DOHH2 (cell line): ENCODE results near the gene TMPRSS4.

Experiments used
- H3F3A ChIP-seq: fragments of 200-600 bp; sonication (generic), shearing (Covaris generic); 2 replicates; pipeline ENCODE4 v1.6.0; 2016; ENCODE audit warnings: antibody characterized with exemption, mild to moderate bottlenecking; ENCODE audit not compliant: control insufficient read depth, insufficient read depth
- H3K27ac ChIP-seq: fragments of 200-600 bp; sonication (generic); 2 replicates; pipeline ENCODE4 v1.5.1; 2014; ENCODE audit warnings: low read depth, mild to moderate bottlenecking, low read length, moderate library complexity
- H3K27me3 ChIP-seq: fragments of 200-600 bp; sonication (generic); 2 replicates; pipeline ENCODE4 v1.6.1; 2014; ENCODE audit warnings: mild to moderate bottlenecking, low read length, mixed read lengths; ENCODE audit not compliant: control insufficient read depth
- H3K36me3 ChIP-seq: fragments of 200-600 bp; sonication (generic); 2 replicates; pipeline ENCODE4 v1.6.1; 2014; ENCODE audit warnings: mild to moderate bottlenecking, low read length, moderate library complexity, mixed read lengths; ENCODE audit not compliant: control insufficient read depth
- H3K4me1 ChIP-seq: fragments of 200-600 bp; sonication (generic); 2 replicates; pipeline ENCODE4 v1.6.1; 2014; ENCODE audit warnings: mild to moderate bottlenecking, low read length, mixed read lengths; ENCODE audit not compliant: control insufficient read depth
- H3K4me2 ChIP-seq: fragments of 200-600 bp; sonication (generic); 2 replicates; pipeline ENCODE4 v1.6.0; 2014; ENCODE audit warnings: mild to moderate bottlenecking, low read length, moderate library complexity
- H3K4me3 ChIP-seq: fragments of 200-600 bp; sonication (generic); 2 replicates; pipeline ENCODE4 v1.5.1; 2014; ENCODE audit warnings: mild to moderate bottlenecking, low read length, mixed read lengths
- H3K79me2 ChIP-seq: fragments of 200-600 bp; sonication (generic); 2 replicates; pipeline ENCODE4 v1.6.1; 2014; ENCODE audit warnings: mild to moderate bottlenecking, low read length, mixed read lengths; ENCODE audit not compliant: control insufficient read depth
- H3K9me2 ChIP-seq: fragments of 200-600 bp; sonication (generic); replicated peaks from 2 replicates; pipeline ENCODE4 v1.6.1; 2014; ENCODE audit warnings: mild to moderate bottlenecking, low read length, mixed read lengths; ENCODE audit not compliant: control insufficient read depth
- H3K9me3 ChIP-seq: fragments of 200-600 bp; sonication (generic); 2 replicates; pipeline ENCODE4 v1.6.1; 2014; ENCODE audit warnings: antibody characterized with exemption, low read length, mixed read lengths; ENCODE audit not compliant: control insufficient read depth, insufficient read depth
- H4K20me1 ChIP-seq: fragments of 200-600 bp; sonication (generic); 2 replicates; pipeline ENCODE4 v1.6.0; 2014; ENCODE audit warnings: low read depth, mild to moderate bottlenecking, antibody characterized with exemption, low read length, moderate library complexity; ENCODE audit not compliant: control insufficient read depth, insufficient read depth
- EZH2phosphoT487 ChIP-seq: fragments of 200-600 bp; sonication (generic); IDR thresholded peaks from 2 replicates; pipeline ENCODE4 v1.6.1; 2017; ENCODE audit warnings: borderline replicate concordance, mild to moderate bottlenecking, antibody characterized with exemption, low read length, moderate library complexity, mixed read lengths
- TF ChIP-seq, protein P1 (sequence below): fragments of 200-600 bp; sonication (generic); IDR thresholded peaks from one replicate; pipeline ENCODE4 v1.5.1; 2014; ENCODE audit warnings: antibody characterized with exemption, mild to moderate bottlenecking, low read depth, low read length; ENCODE audit not compliant: poor library complexity, severe bottlenecking

Gene TMPRSS4

DNA sequence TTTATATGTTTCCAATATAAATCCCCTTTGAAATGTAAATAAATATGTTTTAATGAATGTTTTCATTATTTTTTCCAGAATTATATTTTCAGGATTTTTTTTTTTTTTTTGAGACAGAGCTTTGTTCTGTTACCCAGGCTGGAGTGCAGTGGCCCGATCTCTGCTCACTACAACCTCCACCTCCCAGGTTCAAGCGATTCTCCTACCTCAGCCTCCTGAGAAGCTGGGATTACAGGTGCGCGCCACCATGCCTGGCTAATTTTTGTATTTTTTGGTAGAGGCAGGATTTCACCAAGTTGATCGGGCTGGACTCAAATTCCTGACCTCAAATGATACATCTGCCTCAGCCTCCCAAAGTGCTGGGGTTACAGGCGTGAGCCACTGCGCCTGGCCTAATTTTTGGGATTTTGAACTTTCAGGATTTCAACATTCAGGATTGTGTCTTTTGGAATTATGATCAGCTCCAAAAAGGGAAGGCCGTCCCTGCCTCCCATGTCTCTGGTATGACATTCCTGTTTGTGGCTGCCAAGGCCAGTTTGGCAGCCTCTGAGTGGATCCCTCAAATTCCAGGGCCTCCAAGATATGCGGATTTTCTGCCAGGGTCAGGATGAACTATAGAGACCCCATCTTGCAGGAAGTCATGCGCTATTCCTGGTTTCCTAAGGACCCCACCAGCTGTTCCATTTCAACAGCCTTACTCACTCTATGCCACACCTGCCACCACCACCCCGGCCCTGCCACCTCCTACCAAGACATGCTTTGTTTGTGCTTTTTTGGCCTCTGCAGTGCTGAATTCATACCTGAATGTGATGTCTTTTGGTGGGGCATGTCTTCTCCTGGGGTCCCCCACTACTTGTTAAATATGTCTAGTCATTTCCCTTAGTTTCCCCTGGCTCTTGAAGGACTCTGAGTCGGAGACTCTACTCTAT lies 21.9 kb upstream of the TMPRSS4 start:
- Histone ChIP-seq H3K79me2 (no peaks in the 10 kb centered on the region), H3K9me3 (no peaks in the 10 kb centered on the region), H3K36me3 (no peaks in the 10 kb centered on the region), H3K27ac (no peak overlapping the region), H3K4me1 (peaks cover 21% of the 10 kb centered on the region), H3F3A (no peaks in the 10 kb centered on the region), H3K9me2 (no peaks in the 10 kb centered on the region), H3K4me2 (no peak overlapping the region), H3K4me3 (no peak overlapping the region), H4K20me1 (no peaks in the 10 kb centered on the region), H3K27me3 (peaks cover 8% of the 10 kb centered on the region; the same call in 1 of the 2 replicates)
- TF ChIP-seq EZH2phosphoT487: no peak
- TF ChIP-seq, protein P1, sequence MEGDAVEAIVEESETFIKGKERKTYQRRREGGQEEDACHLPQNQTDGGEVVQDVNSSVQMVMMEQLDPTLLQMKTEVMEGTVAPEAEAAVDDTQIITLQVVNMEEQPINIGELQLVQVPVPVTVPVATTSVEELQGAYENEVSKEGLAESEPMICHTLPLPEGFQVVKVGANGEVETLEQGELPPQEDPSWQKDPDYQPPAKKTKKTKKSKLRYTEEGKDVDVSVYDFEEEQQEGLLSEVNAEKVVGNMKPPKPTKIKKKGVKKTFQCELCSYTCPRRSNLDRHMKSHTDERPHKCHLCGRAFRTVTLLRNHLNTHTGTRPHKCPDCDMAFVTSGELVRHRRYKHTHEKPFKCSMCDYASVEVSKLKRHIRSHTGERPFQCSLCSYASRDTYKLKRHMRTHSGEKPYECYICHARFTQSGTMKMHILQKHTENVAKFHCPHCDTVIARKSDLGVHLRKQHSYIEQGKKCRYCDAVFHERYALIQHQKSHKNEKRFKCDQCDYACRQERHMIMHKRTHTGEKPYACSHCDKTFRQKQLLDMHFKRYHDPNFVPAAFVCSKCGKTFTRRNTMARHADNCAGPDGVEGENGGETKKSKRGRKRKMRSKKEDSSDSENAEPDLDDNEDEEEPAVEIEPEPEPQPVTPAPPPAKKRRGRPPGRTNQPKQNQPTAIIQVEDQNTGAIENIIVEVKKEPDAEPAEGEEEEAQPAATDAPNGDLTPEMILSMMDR: no peak

DNA sequence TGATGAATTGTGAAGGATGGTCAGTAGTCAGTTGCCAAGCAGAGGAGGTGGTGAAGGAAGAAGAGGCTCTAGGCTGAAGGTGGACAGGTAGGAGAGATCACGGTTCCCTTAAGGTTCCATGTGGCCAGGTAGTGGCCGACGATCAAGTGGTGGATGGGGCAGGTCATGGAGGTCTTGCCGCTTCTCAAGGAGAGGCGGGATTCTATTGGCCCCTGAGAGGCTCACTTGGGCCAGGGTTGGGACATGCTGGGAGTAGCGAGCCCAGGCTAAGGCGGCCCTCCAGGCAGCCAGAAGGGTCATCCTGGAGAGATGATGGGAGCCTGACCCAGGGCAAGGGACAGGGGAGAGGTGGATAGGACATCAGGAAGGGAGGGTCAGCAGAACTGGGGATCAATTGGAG lies 20.9 kb upstream of the TMPRSS4 start:
- H3K4me1 ChIP-seq: peaks cover 21% of the 10 kb centered on the region
- no peaks in the 10 kb centered on the region for H3K79me2 ChIP-seq

DNA sequence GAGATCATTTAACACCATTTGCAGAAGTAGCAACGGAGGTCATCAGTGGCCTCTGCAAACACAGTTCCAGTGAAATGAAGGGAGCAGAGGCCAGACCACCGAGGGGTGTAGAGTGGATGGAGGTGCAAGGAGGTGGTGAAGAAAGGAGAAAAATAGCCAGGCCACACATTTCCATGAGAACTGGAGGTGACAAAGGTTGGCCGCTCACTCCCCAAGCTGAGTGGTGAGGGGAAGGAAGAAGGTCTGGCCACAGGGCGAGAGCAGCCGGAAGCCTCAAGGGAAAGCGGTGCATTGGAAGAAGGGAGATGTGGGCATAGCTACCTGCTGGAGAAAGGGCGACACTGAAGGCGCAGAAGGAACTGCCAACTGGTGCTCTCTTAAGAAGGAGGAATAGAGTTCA lies 20.1 kb upstream of the TMPRSS4 start:
- Histone ChIP-seq H3K4me2 (no peak overlapping the region), H4K20me1 (no peaks in the 10 kb centered on the region), H3F3A (no peaks in the 10 kb centered on the region), H3K9me3 (no peaks in the 10 kb centered on the region), H3K79me2 (no peaks in the 10 kb centered on the region), H3K27ac (no peak overlapping the region), H3K27me3 (peaks cover 8% of the 10 kb centered on the region; the same call in 1 of the 2 replicates), H3K36me3 (no peaks in the 10 kb centered on the region), H3K9me2 (no peaks in the 10 kb centered on the region), H3K4me1 (peaks cover 14% of the 10 kb centered on the region), H3K4me3 (no peak overlapping the region)
- TF ChIP-seq, protein P1: no peak
- TF ChIP-seq EZH2phosphoT487: no peak

More for the DNA sequence above, 20.9 kb upstream of the TMPRSS4 start:
- Histone ChIP-seq H3K4me2 (no peak overlapping the region), H3F3A (no peaks in the 10 kb centered on the region), H3K4me3 (no peak overlapping the region), H3K9me3 (no peaks in the 10 kb centered on the region), H3K27me3 (peaks cover 8% of the 10 kb centered on the region; the same call in 1 of the 2 replicates), H3K27ac (no peak overlapping the region), H3K36me3 (no peaks in the 10 kb centered on the region), H3K9me2 (no peaks in the 10 kb centered on the region), H4K20me1 (no peaks in the 10 kb centered on the region)
- no peak for TF ChIP-seq EZH2phosphoT487
- TF ChIP-seq, protein P1: no peak
